GM19324 (cell line): ENCODE results near the gene AUTS2.

Source experiments
- ATAC-seq: cut with Tn5 transposase; IDR thresholded peaks from one replicate; pipeline ENCODE4 v1.9.1; 2021; ENCODE audit warnings: mild to moderate bottlenecking, moderate library complexity; ENCODE audit not compliant: unreplicated experiment, low FRiP score

Gene AUTS2

GRCh38 chr7:70458745-70459144, 860.5 kb downstream of the AUTS2 start:
- ATAC-seq = no peak

GRCh38 chr7:70459546-70459945, 861.3 kb downstream of the AUTS2 start:
- no peak for ATAC-seq

- no peak for ATAC-seq
These were observed 861.8 kb downstream of the AUTS2 start for GRCh38 chr7:70460071-70460470.

GRCh38 chr7:70460562-70460961, 862.3 kb downstream of the AUTS2 start:
- ATAC-seq = no peak

- no peak for ATAC-seq
These were observed 865.2 kb downstream of the AUTS2 start for GRCh38 chr7:70463352-70463938.

GRCh38 chr7:70466725-70467364, 868.6 kb downstream of the AUTS2 start:
- ATAC-seq = no peak

GRCh38 chr7:70470746-70471145, 872.5 kb downstream of the AUTS2 start:
- ATAC-seq = no peak

- no peak for ATAC-seq
These were observed 874.4 kb downstream of the AUTS2 start for GRCh38 chr7:70472601-70473237.

GRCh38 chr7:70474639-70475234, 876.5 kb downstream of the AUTS2 start:
- no peak for ATAC-seq

- no peak for ATAC-seq
These were observed 879.0 kb downstream of the AUTS2 start for GRCh38 chr7:70477036-70478010.

GRCh38 chr7:70479153-70480021, 881.1 kb downstream of the AUTS2 start:
- no peak for ATAC-seq

GRCh38 chr7:70480927-70481569, 882.8 kb downstream of the AUTS2 start:
- ATAC-seq = no peak

- no peak for ATAC-seq
These were observed 883.4 kb downstream of the AUTS2 start for GRCh38 chr7:70481570-70482123.

- ATAC-seq = no peak
These were observed 886.0 kb downstream of the AUTS2 start for GRCh38 chr7:70484255-70484654.

GRCh38 chr7:70486977-70487376, 888.7 kb downstream of the AUTS2 start:
- ATAC-seq = no peak

- no peak for ATAC-seq
These were observed 889.2 kb downstream of the AUTS2 start for GRCh38 chr7:70487428-70487827.

GRCh38 chr7:70487886-70488285, 889.6 kb downstream of the AUTS2 start:
- ATAC-seq = no peak

- no peak for ATAC-seq
These were observed 891.5 kb downstream of the AUTS2 start for GRCh38 chr7:70489813-70490212.

- ATAC-seq = no peak
These were observed 894.4 kb downstream of the AUTS2 start for GRCh38 chr7:70492625-70493024.
